Measurements from ENCODE around the gene CCDC9B. TPM values are rescaled to one million over a fixed set of nuclear protein-coding genes. Genes with fewer than 3 reads are reported as not detected.

CCDC9B gene
- total RNA-seq, 1 experiment from 2014 or later: 56.1 TPM

- Histone ChIP-seq H3K9ac (ENCODE audit: low read length) (no peak overlapping the region), H3K79me2 (ENCODE audit: low read length) (no peaks in the 10 kb centered on the region), H3F3A (ENCODE audit: low read length, unreplicated experiment) (no peaks in the 10 kb centered on the region), H3K9me2 (replicated peaks; ENCODE audit: low read length) (no peaks in the 10 kb centered on the region), H3K9me3 (ENCODE audit: low read length) (no peaks in the 10 kb centered on the region), H3K4me3 (ENCODE audit: low read length) (no peak overlapping the region), H3K27me3 (ENCODE audit: low read length) (no peaks in the 10 kb centered on the region), H4K20me1 (ENCODE audit: low read length) (no peaks in the 10 kb centered on the region), H3K4me1 (ENCODE audit: insufficient read depth, low read length) (peaks cover 8% of the 10 kb centered on the region; the same call in 1 of the 2 replicates), H3K27ac (ENCODE audit: low read length) (no peak overlapping the region), H2AFZ (ENCODE audit: low read length) (no peak overlapping the region), H3K4me2 (ENCODE audit: low read length) (no peak overlapping the region), H3K36me3 (ENCODE audit: low read depth, low read length) (no peaks in the 10 kb centered on the region)
- DNase-seq: no peak
- no peak for TF ChIP-seq EZH2 (IDR thresholded peaks at IDR 0.05; ENCODE audit: low read length, unreplicated experiment)
- TF ChIP-seq EZH2phosphoT487 (IDR thresholded peaks at IDR 0.05; ENCODE audit: borderline replicate concordance, low read length): no peak
- TF ChIP-seq CTCF (conservative IDR thresholded peaks at IDR 0.05; ENCODE audit: low read depth, low read length): no peak
- intact Hi-C loops (cut with micrococcal nuclease): no loop called here
- BruUV-seq (replicated peaks): no TSS peak
- CTCF ChIA-PET: interaction anchor here (0.7 kb wide), 1 partner anchor 16 kb away, joined by 3 read pairs; no protein-coding TSS in a partner anchor
- ATAC-seq: no peak
- POLR2A ChIA-PET (ENCODE audit: unreplicated experiment): no interaction called here
These were observed 15.3 kb upstream of the CCDC9B start for GRCh38 chr15:40355976-40356585.

- Histone ChIP-seq H3K36me3 (ENCODE audit: low read depth, low read length) (no peaks in the 10 kb centered on the region), H2AFZ (ENCODE audit: low read length) (no peak overlapping the region), H3K79me2 (ENCODE audit: low read length) (no peaks in the 10 kb centered on the region), H3K9me2 (replicated peaks; ENCODE audit: low read length) (no peaks in the 10 kb centered on the region), H3K9ac (ENCODE audit: low read length) (no peak overlapping the region), H4K20me1 (ENCODE audit: low read length) (no peaks in the 10 kb centered on the region), H3K4me1 (ENCODE audit: insufficient read depth, low read length) (peaks cover 8% of the 10 kb centered on the region; the same call in 1 of the 2 replicates), H3K27me3 (ENCODE audit: low read length) (no peaks in the 10 kb centered on the region), H3K27ac (ENCODE audit: low read length) (no peak overlapping the region), H3K9me3 (ENCODE audit: low read length) (no peaks in the 10 kb centered on the region), H3K4me3 (ENCODE audit: low read length) (no peak overlapping the region), H3K4me2 (ENCODE audit: low read length) (no peak overlapping the region), H3F3A (ENCODE audit: low read length, unreplicated experiment) (no peaks in the 10 kb centered on the region)
- DNase-seq (peak; percentile 39), ATAC-seq (peak; percentile 31)
- peak; percentile 63; the same call in 1 of the 2 replicates for TF ChIP-seq CTCF (conservative IDR thresholded peaks at IDR 0.05; ENCODE audit: low read depth, low read length)
- no peak for TF ChIP-seq EZH2phosphoT487 (IDR thresholded peaks at IDR 0.05; ENCODE audit: borderline replicate concordance, low read length)
- ChIA-PET CTCF (no interaction called here), POLR2A (ENCODE audit: unreplicated experiment) (interaction anchor here (1.0 kb wide), 1 partner anchor 60 kb away, joined by 4 read pairs; no protein-coding TSS in a partner anchor)
- intact Hi-C loops (cut with micrococcal nuclease): no loop called here
- no TSS peak for BruUV-seq (replicated peaks)
These were observed 13.9 kb upstream of the CCDC9B start for GRCh38 chr15:40354408-40355171.

GRCh38 chr15:40353697-40354096 is 13.0 kb upstream of the CCDC9B start:
- H3K79me2 ChIP-seq (ENCODE audit: low read length): no peaks in the 10 kb centered on the region
- intact Hi-C loops (cut with micrococcal nuclease): no loop called here
- H3K27ac ChIP-seq (ENCODE audit: low read length): no peak overlapping the region
- no peak for TF ChIP-seq CTCF (conservative IDR thresholded peaks at IDR 0.05; ENCODE audit: low read depth, low read length)
- TF ChIP-seq EZH2 (IDR thresholded peaks at IDR 0.05; ENCODE audit: low read length, unreplicated experiment): no peak
- TF ChIP-seq EZH2phosphoT487 (IDR thresholded peaks at IDR 0.05; ENCODE audit: borderline replicate concordance, low read length): no peak
- ATAC-seq: no peak
- no peaks in the 10 kb centered on the region for H3K27me3 ChIP-seq (ENCODE audit: low read length)
- no peak overlapping the region for H3K9ac ChIP-seq (ENCODE audit: low read length)
- no peak overlapping the region for H3K4me3 ChIP-seq (ENCODE audit: low read length)
- no peak for DNase-seq
- H3K4me2 ChIP-seq (ENCODE audit: low read length): no peak overlapping the region
- no peak overlapping the region for H2AFZ ChIP-seq (ENCODE audit: low read length)
- POLR2A ChIA-PET (ENCODE audit: unreplicated experiment): no interaction called here
- no TSS peak for BruUV-seq (replicated peaks)
- H3K36me3 ChIP-seq (ENCODE audit: low read depth, low read length): no peaks in the 10 kb centered on the region
- no peaks in the 10 kb centered on the region for H3K9me2 ChIP-seq (replicated peaks; ENCODE audit: low read length)
- H4K20me1 ChIP-seq (ENCODE audit: low read length): no peaks in the 10 kb centered on the region
- H3F3A ChIP-seq (ENCODE audit: low read length, unreplicated experiment): no peaks in the 10 kb centered on the region
- peaks cover 7% of the 10 kb centered on the region; the same call in 1 of the 2 replicates for H3K4me1 ChIP-seq (ENCODE audit: insufficient read depth, low read length)
- CTCF ChIA-PET: no interaction called here
- no peaks in the 10 kb centered on the region for H3K9me3 ChIP-seq (ENCODE audit: low read length)
